ENCODE results near the gene PACSIN2.
"Not testable (repeated sequence)": the region's sequence is repeated elsewhere in the genome, so short reads cannot be mapped to it uniquely, and the experiment has no call there.

The PACSIN2 gene

DNA sequence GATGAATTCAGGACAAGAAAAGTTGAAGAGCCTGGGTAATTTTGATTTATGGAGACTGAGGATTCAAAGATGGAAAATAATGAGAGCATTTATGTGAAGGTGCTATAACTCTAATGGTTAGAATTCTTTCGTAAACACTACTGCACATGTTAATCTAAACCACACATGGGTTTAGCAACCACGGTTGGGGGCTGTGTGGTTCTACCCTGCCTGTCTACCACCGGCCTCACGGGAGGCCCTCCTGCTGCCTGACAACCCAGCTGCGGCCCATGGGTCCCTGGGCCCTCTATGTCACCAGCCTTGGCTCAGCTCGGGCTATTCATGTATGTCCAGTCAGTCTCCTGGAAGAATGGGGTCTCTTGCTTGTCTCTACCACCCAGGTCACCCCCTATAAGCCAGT, 89.4 kb downstream of the PACSIN2 start:
- peaks cover 9% of the 10 kb centered on the region; the same call in 1 of the 2 replicates for H3K4me1 ChIP-seq (ENCODE audit: control insufficient read depth, insufficient read depth, low read length)

DNA sequence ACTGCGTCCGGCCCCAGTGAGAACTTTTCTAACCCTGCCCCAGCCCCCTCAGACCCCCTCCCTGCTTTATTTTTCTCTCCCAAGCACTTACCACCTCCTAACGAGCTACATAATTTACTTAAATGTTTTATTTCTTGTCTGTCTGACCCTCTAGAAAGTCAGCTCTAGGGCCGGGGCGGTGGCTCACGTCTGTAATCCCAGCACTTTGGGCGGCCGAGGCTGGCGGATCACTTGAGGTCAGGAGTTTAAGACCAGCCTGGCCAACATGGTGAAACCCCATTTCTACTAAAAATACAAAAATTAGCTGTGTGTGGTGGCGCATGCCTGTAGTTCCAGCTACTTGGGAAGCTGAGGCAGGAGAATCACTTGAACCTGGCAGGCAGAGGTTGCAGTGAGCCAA, 89.9 kb downstream of the PACSIN2 start:
- not testable (repeated sequence) for H3K27ac ChIP-seq (ENCODE audit: low read depth, low read length); H3K27me3 ChIP-seq (ENCODE audit: control insufficient read depth, insufficient read depth, low read length); H3K36me3 ChIP-seq (ENCODE audit: control insufficient read depth, insufficient read depth, low read length); H3K9ac ChIP-seq (ENCODE audit: low read depth, low read length); H3K9me3 ChIP-seq (ENCODE audit: control insufficient read depth, insufficient read depth, low read length); H3K4me3 ChIP-seq (ENCODE audit: low read depth, low read length); H3K4me1 ChIP-seq (ENCODE audit: control insufficient read depth, insufficient read depth, low read length)

More for the DNA sequence above, 89.4 kb downstream of the PACSIN2 start:
- Histone ChIP-seq H3K9ac (ENCODE audit: low read depth, low read length) (no peak overlapping the region), H3K27ac (ENCODE audit: low read depth, low read length) (no peak overlapping the region), H3K4me3 (ENCODE audit: low read depth, low read length) (no peak overlapping the region), H3K36me3 (ENCODE audit: control insufficient read depth, insufficient read depth, low read length) (no peaks in the 10 kb centered on the region), H3K9me3 (ENCODE audit: control insufficient read depth, insufficient read depth, low read length) (no peaks in the 10 kb centered on the region), H3K27me3 (ENCODE audit: control insufficient read depth, insufficient read depth, low read length) (no peaks in the 10 kb centered on the region)

DNA sequence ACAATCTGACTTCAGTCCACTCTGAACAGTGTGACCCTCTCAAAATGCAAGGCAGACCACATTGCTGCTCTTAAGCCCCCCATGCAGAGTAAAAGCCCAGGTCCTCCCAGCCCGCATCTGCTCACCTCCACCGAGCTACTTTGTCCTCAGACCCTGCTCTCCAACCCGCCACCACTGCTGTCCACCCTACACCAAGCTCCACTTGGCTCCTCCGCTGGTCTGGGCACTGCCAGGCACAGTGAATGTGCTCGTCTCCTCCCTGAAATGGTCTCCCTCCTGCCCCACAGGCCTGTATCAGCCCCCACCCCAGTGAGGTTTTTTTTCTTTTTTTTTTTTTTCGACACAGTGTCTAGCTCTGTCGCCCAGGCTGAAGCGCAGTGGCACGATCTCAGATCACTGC, 90.5 kb downstream of the PACSIN2 start:
- H3K27ac ChIP-seq (ENCODE audit: low read depth, low read length): no peak overlapping the region
- no peaks in the 10 kb centered on the region for H3K9me3 ChIP-seq (ENCODE audit: control insufficient read depth, insufficient read depth, low read length)
- no peak overlapping the region for H3K4me3 ChIP-seq (ENCODE audit: low read depth, low read length)
- H3K27me3 ChIP-seq (ENCODE audit: control insufficient read depth, insufficient read depth, low read length): no peaks in the 10 kb centered on the region
- no peak overlapping the region for H3K9ac ChIP-seq (ENCODE audit: low read depth, low read length)
- H3K4me1 ChIP-seq (ENCODE audit: control insufficient read depth, insufficient read depth, low read length): peaks cover 9% of the 10 kb centered on the region; the same call in 1 of the 2 replicates
- no peaks in the 10 kb centered on the region for H3K36me3 ChIP-seq (ENCODE audit: control insufficient read depth, insufficient read depth, low read length)

DNA sequence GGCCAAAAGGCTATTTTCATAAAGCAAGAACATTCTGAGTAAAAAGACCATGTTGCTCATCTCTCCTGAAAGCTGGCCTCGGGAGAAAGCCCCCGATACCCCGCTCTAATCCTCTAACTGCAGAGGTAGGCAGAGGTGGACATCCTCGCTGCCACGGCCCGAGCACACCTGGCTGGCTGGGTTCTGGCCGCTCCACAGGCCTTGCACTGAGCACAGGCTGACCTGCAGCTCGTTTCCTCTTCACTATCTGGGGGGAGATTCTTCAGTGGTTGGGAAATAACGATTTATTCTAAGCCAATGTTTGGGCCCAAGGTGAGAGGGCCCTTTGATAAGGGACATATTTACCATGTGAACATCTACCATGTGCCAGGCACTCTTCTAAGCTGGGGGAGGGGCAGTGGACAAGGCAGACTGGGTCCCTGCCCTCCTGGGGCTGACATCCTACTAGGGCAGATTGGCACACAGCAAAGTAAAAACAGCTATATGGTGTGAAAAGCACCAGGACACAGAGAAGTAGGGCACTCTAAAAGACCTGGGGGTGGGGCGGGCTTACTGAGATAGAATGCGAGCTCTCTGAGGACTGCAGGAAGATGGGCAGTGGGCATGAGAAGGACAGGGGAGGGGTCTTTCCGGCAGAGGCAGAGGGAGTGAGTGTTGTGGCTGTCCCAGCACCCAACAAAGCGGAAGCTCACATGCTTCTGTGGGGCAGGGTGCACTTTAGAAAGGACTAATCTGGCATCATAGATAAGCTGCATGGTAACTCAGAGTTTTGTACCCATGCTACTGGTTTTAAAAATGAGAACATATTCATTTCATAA, 92.4 kb downstream of the PACSIN2 start:
- Histone ChIP-seq H3K27ac (ENCODE audit: low read depth, low read length) (peak overlapping the region; percentile 23), H3K36me3 (ENCODE audit: control insufficient read depth, insufficient read depth, low read length) (no peaks in the 10 kb centered on the region), H3K4me1 (ENCODE audit: control insufficient read depth, insufficient read depth, low read length) (peaks cover 9% of the 10 kb centered on the region; the same call in 1 of the 2 replicates), H3K9ac (ENCODE audit: low read depth, low read length) (no peak overlapping the region), H3K9me3 (ENCODE audit: control insufficient read depth, insufficient read depth, low read length) (no peaks in the 10 kb centered on the region), H3K27me3 (ENCODE audit: control insufficient read depth, insufficient read depth, low read length) (no peaks in the 10 kb centered on the region), H3K4me3 (ENCODE audit: low read depth, low read length) (no peak overlapping the region)

DNA sequence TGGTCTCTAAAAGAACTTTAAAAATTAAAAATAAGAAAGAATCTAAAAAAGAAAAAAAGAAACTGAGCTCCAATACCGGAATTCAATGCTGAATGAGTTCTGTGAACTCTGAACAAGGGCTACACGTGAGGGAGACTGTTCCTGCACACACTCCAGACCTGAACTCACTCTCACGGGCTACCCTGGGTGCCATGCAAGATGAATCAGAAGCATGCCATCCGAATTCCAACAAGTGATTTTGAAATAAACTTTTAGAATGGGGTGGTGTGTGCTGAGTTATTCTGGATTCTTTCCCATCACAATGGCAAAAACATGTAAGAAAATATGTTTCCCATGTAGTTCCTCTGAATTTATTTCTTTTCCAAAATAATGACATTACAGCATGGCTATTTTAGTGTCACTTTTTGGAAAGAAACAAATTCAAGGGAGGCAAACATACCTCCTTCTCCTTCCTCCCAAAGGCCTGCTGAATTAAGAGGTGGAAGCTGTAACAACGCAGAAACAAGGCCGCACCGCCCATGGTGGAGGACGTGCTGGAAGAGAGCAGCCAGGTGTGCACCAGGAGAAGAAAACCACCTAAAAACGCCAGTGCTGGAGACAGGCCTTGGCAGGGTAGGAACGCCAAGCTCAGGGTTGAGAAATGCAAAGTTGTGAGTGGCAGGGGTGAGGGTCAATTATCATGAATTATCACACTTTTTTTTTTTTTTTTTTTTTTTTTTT, 94.7 kb downstream of the PACSIN2 start:
- Histone ChIP-seq H3K4me1 (ENCODE audit: control insufficient read depth, insufficient read depth, low read length) (peaks cover 22% of the 10 kb centered on the region), H3K9me3 (ENCODE audit: control insufficient read depth, insufficient read depth, low read length) (no peaks in the 10 kb centered on the region), H3K27ac (ENCODE audit: low read depth, low read length) (no peak overlapping the region), H3K4me3 (ENCODE audit: low read depth, low read length) (no peak overlapping the region), H3K27me3 (ENCODE audit: control insufficient read depth, insufficient read depth, low read length) (no peaks in the 10 kb centered on the region), H3K36me3 (ENCODE audit: control insufficient read depth, insufficient read depth, low read length) (no peaks in the 10 kb centered on the region), H3K9ac (ENCODE audit: low read depth, low read length) (no peak overlapping the region)

DNA sequence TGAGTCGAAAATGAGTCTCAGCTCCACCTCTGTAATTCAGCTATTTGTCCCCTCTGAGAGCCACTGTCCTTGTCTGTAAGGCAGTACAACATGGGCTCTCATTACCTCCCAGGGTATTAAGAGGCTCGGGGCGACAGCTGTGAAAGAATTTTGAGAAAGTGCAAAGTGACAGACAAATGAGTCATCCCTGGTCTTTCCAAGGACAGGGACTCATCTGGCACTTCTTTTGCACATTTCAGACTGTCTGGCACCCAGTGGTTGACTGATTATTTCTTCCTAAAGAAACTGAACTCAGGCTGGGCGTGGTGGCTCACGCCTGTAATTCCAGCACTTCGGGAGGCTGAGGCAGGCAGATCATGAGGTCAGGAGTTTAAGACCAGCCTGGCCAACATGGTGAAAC, 95.8 kb downstream of the PACSIN2 start:
- peaks cover 22% of the 10 kb centered on the region for H3K4me1 ChIP-seq (ENCODE audit: control insufficient read depth, insufficient read depth, low read length)
- no peaks in the 10 kb centered on the region for H3K27me3 ChIP-seq (ENCODE audit: control insufficient read depth, insufficient read depth, low read length)
- H3K4me3 ChIP-seq (ENCODE audit: low read depth, low read length): no peak overlapping the region
- H3K27ac ChIP-seq (ENCODE audit: low read depth, low read length): no peak overlapping the region
- H3K9ac ChIP-seq (ENCODE audit: low read depth, low read length): no peak overlapping the region
- no peaks in the 10 kb centered on the region for H3K36me3 ChIP-seq (ENCODE audit: control insufficient read depth, insufficient read depth, low read length)
- H3K9me3 ChIP-seq (ENCODE audit: control insufficient read depth, insufficient read depth, low read length): no peaks in the 10 kb centered on the region

DNA sequence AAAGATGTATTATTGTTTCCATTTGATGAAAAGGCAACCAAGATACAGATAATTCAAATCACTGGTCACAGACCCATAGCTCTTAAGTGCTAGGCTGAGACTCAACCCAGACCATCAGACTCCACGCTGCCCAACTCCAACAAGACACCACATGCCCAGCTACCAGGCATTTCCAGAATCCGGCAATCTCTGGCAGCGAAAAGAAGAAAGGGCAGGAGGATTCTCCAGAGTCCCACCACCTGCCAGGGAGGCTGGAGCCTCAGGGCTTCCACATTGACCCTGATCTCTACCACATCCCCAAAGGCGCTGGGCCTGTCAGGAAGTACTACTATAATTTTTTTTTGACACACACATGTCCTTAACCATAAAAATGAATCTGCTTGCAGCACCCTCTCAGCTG, 96.4 kb downstream of the PACSIN2 start:
- H3K9ac ChIP-seq (ENCODE audit: low read depth, low read length): no peak overlapping the region
- no peak overlapping the region for H3K27ac ChIP-seq (ENCODE audit: low read depth, low read length)
- H3K36me3 ChIP-seq (ENCODE audit: control insufficient read depth, insufficient read depth, low read length): no peaks in the 10 kb centered on the region
- no peaks in the 10 kb centered on the region for H3K27me3 ChIP-seq (ENCODE audit: control insufficient read depth, insufficient read depth, low read length)
- peaks cover 22% of the 10 kb centered on the region for H3K4me1 ChIP-seq (ENCODE audit: control insufficient read depth, insufficient read depth, low read length)
- H3K4me3 ChIP-seq (ENCODE audit: low read depth, low read length): no peak overlapping the region
- no peaks in the 10 kb centered on the region for H3K9me3 ChIP-seq (ENCODE audit: control insufficient read depth, insufficient read depth, low read length)

DNA sequence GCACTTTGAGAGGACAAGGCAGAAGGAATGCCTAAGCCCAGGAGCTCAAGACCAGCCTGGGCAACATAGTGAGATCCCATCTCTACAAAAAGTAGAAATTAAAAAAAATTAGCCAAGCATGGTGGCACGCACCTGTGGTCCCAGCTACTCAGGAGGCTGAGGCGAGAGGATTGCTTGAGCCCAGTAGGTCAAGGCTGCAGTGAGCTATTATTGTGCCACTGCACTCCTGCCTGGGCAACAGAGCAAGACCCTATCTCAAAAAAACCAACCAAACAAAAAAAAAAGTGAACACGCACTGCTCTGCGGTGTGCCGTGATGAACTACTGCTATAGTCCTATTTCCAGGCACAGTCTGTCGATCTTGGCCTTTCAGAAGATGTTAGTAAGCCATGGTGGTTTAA, 97.6 kb downstream of the PACSIN2 start:
- H3K9me3 ChIP-seq (ENCODE audit: control insufficient read depth, insufficient read depth, low read length); H3K36me3 ChIP-seq (ENCODE audit: control insufficient read depth, insufficient read depth, low read length); H3K9ac ChIP-seq (ENCODE audit: low read depth, low read length); H3K4me3 ChIP-seq (ENCODE audit: low read depth, low read length); H3K27me3 ChIP-seq (ENCODE audit: control insufficient read depth, insufficient read depth, low read length); H3K27ac ChIP-seq (ENCODE audit: low read depth, low read length): not testable (repeated sequence)
- H3K4me1 ChIP-seq (ENCODE audit: control insufficient read depth, insufficient read depth, low read length): peaks cover 14% of the 10 kb centered on the region

DNA sequence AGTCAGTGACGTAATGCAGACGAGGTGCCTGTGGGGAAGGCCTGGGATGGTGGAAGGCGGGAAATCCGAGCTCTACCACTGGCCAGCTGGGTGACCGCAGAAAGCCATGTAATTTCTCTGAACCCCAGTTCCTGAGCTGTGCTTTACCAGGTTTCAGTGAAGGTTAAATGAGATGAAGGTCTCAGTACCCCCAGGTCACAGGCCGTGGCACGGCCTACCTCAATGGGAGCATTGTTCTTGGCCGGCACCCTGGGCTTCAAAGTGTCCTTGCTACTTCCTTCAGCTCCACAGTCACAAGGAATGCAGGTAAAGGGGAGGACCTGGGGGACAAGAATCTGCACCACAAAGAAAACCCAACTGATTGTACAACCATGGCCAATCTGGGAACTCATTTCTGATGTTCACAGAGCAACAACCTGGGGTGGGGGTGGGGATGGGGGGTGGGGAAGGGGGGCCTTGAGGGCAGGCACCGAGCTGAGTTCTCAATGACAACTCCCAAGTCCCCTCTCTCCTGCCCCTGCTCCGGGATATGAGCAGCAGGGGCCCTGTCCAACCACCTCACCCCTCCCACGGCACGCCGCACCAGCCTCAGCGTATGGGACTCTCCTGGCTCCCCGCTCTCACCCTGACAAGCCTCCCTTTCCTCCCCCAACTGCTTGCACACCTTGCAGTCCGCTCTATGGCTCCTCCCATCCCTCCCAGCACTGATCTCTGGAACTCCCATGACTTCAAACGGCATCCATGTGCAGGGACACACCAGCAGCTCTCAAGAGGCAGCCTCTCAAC, 98.8 kb downstream of the PACSIN2 start:
- H3K27ac ChIP-seq (ENCODE audit: low read depth, low read length): peak overlapping the region; percentile 56
- H3K27me3 ChIP-seq (ENCODE audit: control insufficient read depth, insufficient read depth, low read length): no peaks in the 10 kb centered on the region
- no peak overlapping the region for H3K9ac ChIP-seq (ENCODE audit: low read depth, low read length)
- no peaks in the 10 kb centered on the region for H3K9me3 ChIP-seq (ENCODE audit: control insufficient read depth, insufficient read depth, low read length)
- H3K4me3 ChIP-seq (ENCODE audit: low read depth, low read length): no peak overlapping the region
- peaks cover 13% of the 10 kb centered on the region for H3K4me1 ChIP-seq (ENCODE audit: control insufficient read depth, insufficient read depth, low read length)
- H3K36me3 ChIP-seq (ENCODE audit: control insufficient read depth, insufficient read depth, low read length): peaks cover 5% of the 10 kb centered on the region; the same call in 1 of the 2 replicates

DNA sequence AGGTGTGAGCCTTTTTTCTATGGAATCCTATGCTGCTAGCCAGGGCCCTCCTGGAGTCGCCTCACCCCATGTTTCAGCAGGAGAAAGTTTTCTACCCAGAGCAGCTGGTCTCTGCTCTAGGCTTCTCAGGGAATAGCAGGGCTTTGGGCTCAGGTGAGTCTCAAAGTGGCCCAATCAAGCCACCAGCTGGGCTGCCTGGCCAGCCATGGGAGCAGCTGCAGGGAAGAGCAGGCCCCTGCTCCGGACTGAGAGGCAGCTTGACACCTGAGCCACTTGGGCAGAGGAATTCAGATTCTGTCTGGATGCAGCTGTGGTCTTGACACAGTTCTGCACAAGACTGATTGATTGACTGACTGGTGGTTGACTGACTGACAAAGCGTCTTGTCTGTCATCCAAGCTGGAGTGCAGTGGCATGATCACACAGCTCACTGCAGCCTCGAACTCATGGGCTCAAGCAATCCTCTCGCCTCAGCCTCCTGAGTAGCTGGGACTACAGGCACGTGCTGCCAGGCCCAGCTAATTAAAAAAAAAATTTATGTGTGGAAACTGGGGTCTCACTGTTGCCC, 100.4 kb downstream of the PACSIN2 start:
- no peak overlapping the region for H3K9ac ChIP-seq (ENCODE audit: low read depth, low read length)
- no peak overlapping the region for H3K4me3 ChIP-seq (ENCODE audit: low read depth, low read length)
- no peaks in the 10 kb centered on the region for H3K9me3 ChIP-seq (ENCODE audit: control insufficient read depth, insufficient read depth, low read length)
- H3K27me3 ChIP-seq (ENCODE audit: control insufficient read depth, insufficient read depth, low read length): no peaks in the 10 kb centered on the region
- peaks cover 13% of the 10 kb centered on the region for H3K36me3 ChIP-seq (ENCODE audit: control insufficient read depth, insufficient read depth, low read length)
- no peak overlapping the region for H3K27ac ChIP-seq (ENCODE audit: low read depth, low read length)
- H3K4me1 ChIP-seq (ENCODE audit: control insufficient read depth, insufficient read depth, low read length): peaks cover 13% of the 10 kb centered on the region

Data from HUES48 (cell line).